ENCODE data around the gene RBMX.

Gene RBMX

GRCh38 chrX:136863826-136864225 lies 16.7 kb downstream of the RBMX start:
- no peak overlapping the region for H3K9ac ChIP-seq (ENCODE audit: low read length in 2 of 2)
- no peaks in the 10 kb centered on the region for H3K27me3 ChIP-seq (ENCODE audit: control insufficient read depth in 1 of 2, insufficient read depth in 2 of 2, low read length in 2 of 2)
- H3K4me1 ChIP-seq (ENCODE audit: control insufficient read depth, insufficient read depth, low read length) = no peaks in the 10 kb centered on the region
- peaks cover 2 to 20% of the 10 kb centered on the region in 2 donors for H3K36me3 ChIP-seq (ENCODE audit: control insufficient read depth in 2 of 2, insufficient read depth in 2 of 2, low read length in 2 of 2)
- H3K27ac ChIP-seq (ENCODE audit: low read length) = no peak overlapping the region
- no peak overlapping the region for H3K4me3 ChIP-seq (ENCODE audit: low read length in 2 of 2)
- H3K9me3 ChIP-seq (ENCODE audit: control insufficient read depth in 2 of 2, low read length in 2 of 2) = no peaks in the 10 kb centered on the region

GRCh38 chrX:136862546-136862945 lies 18.0 kb downstream of the RBMX start:
- H3K4me1 ChIP-seq (ENCODE audit: control insufficient read depth, insufficient read depth, low read length) = no peaks in the 10 kb centered on the region
- no peak overlapping the region for H3K9ac ChIP-seq (ENCODE audit: low read length in 2 of 2)
- H3K36me3 ChIP-seq (ENCODE audit: control insufficient read depth in 2 of 2, insufficient read depth in 2 of 2, low read length in 2 of 2) = peaks cover 4 to 15% of the 10 kb centered on the region in 2 donors
- no peak overlapping the region for H3K4me3 ChIP-seq (ENCODE audit: low read length in 2 of 2)
- H3K9me3 ChIP-seq (ENCODE audit: control insufficient read depth in 2 of 2, low read length in 2 of 2) = no peaks in the 10 kb centered on the region
- no peak overlapping the region for H3K27ac ChIP-seq (ENCODE audit: low read length)
- H3K27me3 ChIP-seq (ENCODE audit: control insufficient read depth in 1 of 2, insufficient read depth in 2 of 2, low read length in 2 of 2) = no peaks in the 10 kb centered on the region

- H3K36me3 ChIP-seq (ENCODE audit: control insufficient read depth in 2 of 2, insufficient read depth in 2 of 2, low read length in 2 of 2) = peaks cover 4 to 15% of the 10 kb centered on the region in 2 donors
- no peaks in the 10 kb centered on the region for H3K9me3 ChIP-seq (ENCODE audit: control insufficient read depth in 2 of 2, low read length in 2 of 2)
- no peak overlapping the region for H3K9ac ChIP-seq (ENCODE audit: low read length in 2 of 2)
- no peak overlapping the region for H3K4me3 ChIP-seq (ENCODE audit: low read length in 2 of 2)
- no peaks in the 10 kb centered on the region for H3K4me1 ChIP-seq (ENCODE audit: control insufficient read depth, insufficient read depth, low read length)
- no peaks in the 10 kb centered on the region for H3K27me3 ChIP-seq (ENCODE audit: control insufficient read depth in 1 of 2, insufficient read depth in 2 of 2, low read length in 2 of 2)
- H3K27ac ChIP-seq (ENCODE audit: low read length) = no peak overlapping the region
These were observed 18.6 kb downstream of the RBMX start for GRCh38 chrX:136861877-136862276.

GRCh38 chrX:136858007-136858756 lies 22.3 kb downstream of the RBMX start:
- H3K27me3 ChIP-seq (ENCODE audit: control insufficient read depth in 1 of 2, insufficient read depth in 2 of 2, low read length in 2 of 2) = no peaks in the 10 kb centered on the region
- H3K4me3 ChIP-seq (ENCODE audit: low read length in 2 of 2) = no peak overlapping the region
- no peak overlapping the region for H3K27ac ChIP-seq (ENCODE audit: low read length)
- peaks cover 4 to 15% of the 10 kb centered on the region in 2 donors for H3K36me3 ChIP-seq (ENCODE audit: control insufficient read depth in 2 of 2, insufficient read depth in 2 of 2, low read length in 2 of 2)
- no peaks in the 10 kb centered on the region for H3K9me3 ChIP-seq (ENCODE audit: control insufficient read depth in 2 of 2, low read length in 2 of 2)
- H3K4me1 ChIP-seq (ENCODE audit: control insufficient read depth, insufficient read depth, low read length) = no peaks in the 10 kb centered on the region
- H3K9ac ChIP-seq (ENCODE audit: low read length in 2 of 2) = no peak overlapping the region

GRCh38 chrX:136856551-136856950 lies 24.0 kb downstream of the RBMX start:
- no peaks in the 10 kb centered on the region for H3K27me3 ChIP-seq (ENCODE audit: control insufficient read depth in 1 of 2, insufficient read depth in 2 of 2, low read length in 2 of 2)
- no peak overlapping the region for H3K27ac ChIP-seq (ENCODE audit: low read length)
- H3K9ac ChIP-seq (ENCODE audit: low read length in 2 of 2) = no peak overlapping the region
- no peaks in the 10 kb centered on the region for H3K9me3 ChIP-seq (ENCODE audit: control insufficient read depth in 2 of 2, low read length in 2 of 2)
- no peaks in the 10 kb centered on the region for H3K4me1 ChIP-seq (ENCODE audit: control insufficient read depth, insufficient read depth, low read length)
- no peak overlapping the region for H3K4me3 ChIP-seq (ENCODE audit: low read length in 2 of 2)
- peaks cover under 1 to 2% of the 10 kb centered on the region in 2 donors for H3K36me3 ChIP-seq (ENCODE audit: control insufficient read depth in 2 of 2, insufficient read depth in 2 of 2, low read length in 2 of 2)

- no peaks in the 10 kb centered on the region for H3K9me3 ChIP-seq (ENCODE audit: control insufficient read depth in 2 of 2, low read length in 2 of 2)
- H3K4me1 ChIP-seq (ENCODE audit: control insufficient read depth, insufficient read depth, low read length) = no peaks in the 10 kb centered on the region
- no peaks in the 10 kb centered on the region for H3K27me3 ChIP-seq (ENCODE audit: control insufficient read depth in 1 of 2, insufficient read depth in 2 of 2, low read length in 2 of 2)
- H3K27ac ChIP-seq (ENCODE audit: low read length) = no peak overlapping the region
- H3K9ac ChIP-seq (ENCODE audit: low read length in 2 of 2) = no peak overlapping the region
- H3K36me3 ChIP-seq (ENCODE audit: control insufficient read depth in 2 of 2, insufficient read depth in 2 of 2, low read length in 2 of 2) = peaks cover 0 to 2% of the 10 kb centered on the region in 2 donors
- H3K4me3 ChIP-seq (ENCODE audit: low read length in 2 of 2) = no peak overlapping the region
These were observed 24.5 kb downstream of the RBMX start for GRCh38 chrX:136856050-136856449.

GRCh38 chrX:136851526-136851925 lies 29.0 kb downstream of the RBMX start:
- peaks cover 0 to 9% of the 10 kb centered on the region in 2 donors for H3K36me3 ChIP-seq (ENCODE audit: control insufficient read depth in 2 of 2, insufficient read depth in 2 of 2, low read length in 2 of 2)
- no peaks in the 10 kb centered on the region for H3K9me3 ChIP-seq (ENCODE audit: control insufficient read depth in 2 of 2, low read length in 2 of 2)
- H3K27ac ChIP-seq (ENCODE audit: low read length) = no peak overlapping the region
- no peaks in the 10 kb centered on the region for H3K27me3 ChIP-seq (ENCODE audit: control insufficient read depth in 1 of 2, insufficient read depth in 2 of 2, low read length in 2 of 2)
- no peaks in the 10 kb centered on the region for H3K4me1 ChIP-seq (ENCODE audit: control insufficient read depth, insufficient read depth, low read length)
- no peak overlapping the region for H3K9ac ChIP-seq (ENCODE audit: low read length in 2 of 2)
- no peak overlapping the region for H3K4me3 ChIP-seq (ENCODE audit: low read length in 2 of 2)

GRCh38 chrX:136850441-136851175 lies 29.9 kb downstream of the RBMX start:
- no peaks in the 10 kb centered on the region for H3K4me1 ChIP-seq (ENCODE audit: control insufficient read depth, insufficient read depth, low read length)
- H3K9ac ChIP-seq (ENCODE audit: low read length in 2 of 2) = no peak overlapping the region
- H3K4me3 ChIP-seq (ENCODE audit: low read length in 2 of 2) = no peak overlapping the region
- no peaks in the 10 kb centered on the region for H3K9me3 ChIP-seq (ENCODE audit: control insufficient read depth in 2 of 2, low read length in 2 of 2)
- no peak overlapping the region for H3K27ac ChIP-seq (ENCODE audit: low read length)
- H3K27me3 ChIP-seq (ENCODE audit: control insufficient read depth in 1 of 2, insufficient read depth in 2 of 2, low read length in 2 of 2) = no peaks in the 10 kb centered on the region
- H3K36me3 ChIP-seq (ENCODE audit: control insufficient read depth in 2 of 2, insufficient read depth in 2 of 2, low read length in 2 of 2) = peaks cover 0 to 9% of the 10 kb centered on the region in 2 donors

GRCh38 chrX:136849395-136849794 lies 31.1 kb downstream of the RBMX start:
- Histone ChIP-seq H3K9ac (ENCODE audit: low read length in 2 of 2) (no peak overlapping the region), H3K4me3 (ENCODE audit: low read length in 2 of 2) (no peak overlapping the region), H3K36me3 (ENCODE audit: control insufficient read depth in 2 of 2, insufficient read depth in 2 of 2, low read length in 2 of 2) (peaks cover 0 to 9% of the 10 kb centered on the region in 2 donors), H3K4me1 (ENCODE audit: control insufficient read depth, insufficient read depth, low read length) (no peaks in the 10 kb centered on the region), H3K27me3 (ENCODE audit: control insufficient read depth in 1 of 2, insufficient read depth in 2 of 2, low read length in 2 of 2) (no peaks in the 10 kb centered on the region), H3K9me3 (ENCODE audit: control insufficient read depth in 2 of 2, low read length in 2 of 2) (no peaks in the 10 kb centered on the region), H3K27ac (ENCODE audit: low read length) (no peak overlapping the region)

- H3K4me3 ChIP-seq (ENCODE audit: low read length in 2 of 2) = no peak overlapping the region
- H3K36me3 ChIP-seq (ENCODE audit: control insufficient read depth in 2 of 2, insufficient read depth in 2 of 2, low read length in 2 of 2) = peaks cover 0 to 9% of the 10 kb centered on the region in 2 donors
- no peaks in the 10 kb centered on the region for H3K9me3 ChIP-seq (ENCODE audit: control insufficient read depth in 2 of 2, low read length in 2 of 2)
- no peak overlapping the region for H3K27ac ChIP-seq (ENCODE audit: low read length)
- H3K4me1 ChIP-seq (ENCODE audit: control insufficient read depth, insufficient read depth, low read length) = no peaks in the 10 kb centered on the region
- H3K9ac ChIP-seq (ENCODE audit: low read length in 2 of 2) = no peak overlapping the region
- no peaks in the 10 kb centered on the region for H3K27me3 ChIP-seq (ENCODE audit: control insufficient read depth in 1 of 2, insufficient read depth in 2 of 2, low read length in 2 of 2)
These were observed 32.7 kb downstream of the RBMX start for GRCh38 chrX:136847874-136848273.

GRCh38 chrX:136839196-136839595 lies 41.3 kb downstream of the RBMX start:
- Histone ChIP-seq H3K27ac (ENCODE audit: low read length) (no peak overlapping the region), H3K9ac (ENCODE audit: low read length in 2 of 2) (no peak overlapping the region), H3K36me3 (ENCODE audit: control insufficient read depth in 2 of 2, insufficient read depth in 2 of 2, low read length in 2 of 2) (no peaks in the 10 kb centered on the region), H3K4me1 (ENCODE audit: control insufficient read depth, insufficient read depth, low read length) (no peaks in the 10 kb centered on the region), H3K4me3 (ENCODE audit: low read length in 2 of 2) (no peak overlapping the region), H3K27me3 (ENCODE audit: control insufficient read depth in 1 of 2, insufficient read depth in 2 of 2, low read length in 2 of 2) (no peaks in the 10 kb centered on the region), H3K9me3 (ENCODE audit: control insufficient read depth in 2 of 2, low read length in 2 of 2) (no peaks in the 10 kb centered on the region)

Data from stomach smooth muscle (tissue), 2 donors.